GM13976 (cell line): ENCODE measurements around the gene TRIM32.

Experiments used
- DNase-seq: peaks from one replicate; pipeline ENCODE4 v3.0.0; 2012; ENCODE audit warnings: low spot score
- CTCF ChIP-seq: IDR thresholded peaks from 2 replicates; pipeline ENCODE4 v1.5.1; 2012; ENCODE audit warnings: borderline replicate concordance, mild to moderate bottlenecking; ENCODE audit not compliant: insufficient read depth; ENCODE audit errors: extremely low read depth, missing control alignments, control extremely low read depth
- in situ Hi-C: fragments of 300-500 bp; cut with MboI; formaldehyde crosslinking; loops from one replicate; pipeline ENCODE4 v1.12.0; 2022; ENCODE audit warnings: low sequenced_read_pairs, mixed read lengths, inconsistent platforms; ENCODE audit not compliant: unreplicated experiment

TRIM32 gene

GRCh38 chr9:116673375-116673774, 13.7 kb upstream of the TRIM32 start:
- in situ Hi-C loops: loop anchor here (25.0 kb wide), 2 partner anchors 511 to 1061 kb away; partner anchors contain the start of gene PAPPA
- no peak for TF ChIP-seq CTCF
- no peak for DNase-seq

GRCh38 chr9:116674210-116674980, 12.7 kb upstream of the TRIM32 start:
- TF ChIP-seq CTCF: no peak
- in situ Hi-C loops: loop anchor here (25.0 kb wide), 2 partner anchors 512 to 1062 kb away; partner anchors contain the start of gene PAPPA
- DNase-seq: no peak

GRCh38 chr9:116683535-116683934, 3.6 kb upstream of the TRIM32 start:
- DNase-seq: no peak
- in situ Hi-C loops: no loop called here

GRCh38 chr9:116685166-116685565, 1.9 kb upstream of the TRIM32 start:
- no peak for DNase-seq
- in situ Hi-C loops: no loop called here
- no peak for TF ChIP-seq CTCF

More at GRCh38 chr9:116683535-116683934, 3.6 kb upstream of the TRIM32 start:
- TF ChIP-seq CTCF: no peak

GRCh38 chr9:116686135-116686534, 970 bp upstream of the TRIM32 start:
- DNase-seq: no peak
- TF ChIP-seq CTCF: no peak
- in situ Hi-C loops: no loop called here

- no peak for DNase-seq
- in situ Hi-C loops: no loop called here
- no peak for TF ChIP-seq CTCF
These were observed 422 bp upstream of the TRIM32 start for GRCh38 chr9:116686693-116687073.
